ENCODE data around the gene KIAA0232. TPM values are rescaled to one million over a fixed set of nuclear protein-coding genes. Genes with fewer than 3 reads are reported as not detected.
A peak's percentile ranks its signal among the peaks of the same experiment; 100 is the strongest.

The KIAA0232 gene
- total and polyA plus RNA-seq, 12 donors, result 12.8 to 89.6 (median 70.9) TPM

GRCh38 chr4:6894086-6894478 is 111.6 kb downstream of the KIAA0232 start:
- no peak overlapping the region for H3K27ac ChIP-seq
- intact Hi-C loops (cut with DNase I), result no loop called here
- DNase-seq (no peak), ATAC-seq (no peak)
- WGBS, 2 donors, result 97 to 98% methylated on average over 3 of the region's 3 CpGs
- TF ChIP-seq CTCF (IDR thresholded peaks at IDR 0.05), result no peak
- peaks cover 0 to 30% (median 16%) of the 10 kb centered on the region in 9 donors for H3K4me1 ChIP-seq
- peaks cover 0 to 14% (median 0%) of the 10 kb centered on the region in 11 donors for H3K9me3 ChIP-seq
- no peaks in the 10 kb centered on the region for H3K36me3 ChIP-seq
- no peak overlapping the region for H3K4me3 ChIP-seq
- H3K27me3 ChIP-seq, result no peaks in the 10 kb centered on the region

GRCh38 chr4:6894528-6895498 is 112.3 kb downstream of the KIAA0232 start:
- H3K27me3 ChIP-seq, result no peaks in the 10 kb centered on the region
- intact Hi-C loops (cut with DNase I), result no loop called here
- DNase-seq (no peak), ATAC-seq (no peak)
- H3K36me3 ChIP-seq, result no peaks in the 10 kb centered on the region
- no peak for TF ChIP-seq CTCF (IDR thresholded peaks at IDR 0.05)
- H3K9me3 ChIP-seq, result peaks cover 0 to 14% (median 0%) of the 10 kb centered on the region in 11 donors
- WGBS, 2 donors, result 89 to 92% methylated on average over 29 of the region's 29 CpGs
- peaks cover 0 to 28% (median 16%) of the 10 kb centered on the region in 9 donors for H3K4me1 ChIP-seq
- no peak overlapping the region for H3K27ac ChIP-seq
- no peak overlapping the region for H3K4me3 ChIP-seq

DNA sequence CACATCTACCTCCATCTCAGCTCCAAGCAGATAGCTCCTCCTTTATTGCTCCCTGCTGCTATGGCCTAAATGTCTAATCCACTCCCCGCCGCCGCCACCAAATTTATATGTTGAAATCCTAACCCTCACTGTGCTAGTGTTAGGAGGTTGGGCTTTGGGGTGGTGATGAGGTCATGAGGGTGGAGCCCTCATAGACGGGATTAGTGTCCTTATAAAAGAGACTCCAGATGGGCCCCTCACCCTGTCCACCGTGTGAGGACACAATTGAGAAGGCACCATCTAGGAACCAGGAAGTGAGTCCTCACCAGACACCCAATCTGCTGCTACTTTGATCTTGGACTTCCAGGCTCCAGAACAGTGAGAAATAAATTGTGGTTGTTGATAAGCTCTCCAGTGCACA is 113.5 kb downstream of the KIAA0232 start:
- no peak for TF ChIP-seq CTCF (IDR thresholded peaks at IDR 0.05)
- peaks cover 0 to 27% (median 13%) of the 10 kb centered on the region in 9 donors for H3K4me1 ChIP-seq
- no peaks in the 10 kb centered on the region for H3K27me3 ChIP-seq
- 85% methylated on average over 5 of the region's 5 CpGs; no CpG with 5 or more reads in 1 of the 2 donors for WGBS, 2 donors
- H3K27ac ChIP-seq, result no peak overlapping the region
- H3K4me3 ChIP-seq, result no peak overlapping the region
- no peaks in the 10 kb centered on the region for H3K36me3 ChIP-seq
- intact Hi-C loops (cut with DNase I), result no loop called here
- H3K9me3 ChIP-seq, result peaks cover 0 to 2% (median 0%) of the 10 kb centered on the region in 11 donors
- no peak for ATAC-seq
- DNase-seq, result no peak

- H3K27me3 ChIP-seq, result no peaks in the 10 kb centered on the region
- H3K36me3 ChIP-seq, result no peaks in the 10 kb centered on the region
- intact Hi-C loops (cut with DNase I), result no loop called here
- H3K4me1 ChIP-seq, result peaks cover 0 to 7% (median 3%) of the 10 kb centered on the region in 9 donors
- H3K9me3 ChIP-seq, result no peaks in the 10 kb centered on the region
- no peak for DNase-seq
- H3K4me3 ChIP-seq, result no peak overlapping the region
- 86 to 88% methylated on average over 3 of the region's 3 CpGs for WGBS, 2 donors
- peak overlapping the region in 1 of 10 donors; percentile 76 for H3K27ac ChIP-seq
- ATAC-seq, result no peak
- TF ChIP-seq CTCF (IDR thresholded peaks at IDR 0.05), result no peak
These were observed 116.2 kb downstream of the KIAA0232 start for GRCh38 chr4:6898763-6899162.

Data from heart right ventricle (tissue), 16 donors.